ENCODE data around the gene FHOD3. TPM values are rescaled to one million over a fixed set of nuclear protein-coding genes. Genes with fewer than 3 reads are reported as not detected.

Gene FHOD3
- total and polyA plus RNA-seq, 4 donors = 6.2 to 42.0 (median 20.4) TPM

DNA sequence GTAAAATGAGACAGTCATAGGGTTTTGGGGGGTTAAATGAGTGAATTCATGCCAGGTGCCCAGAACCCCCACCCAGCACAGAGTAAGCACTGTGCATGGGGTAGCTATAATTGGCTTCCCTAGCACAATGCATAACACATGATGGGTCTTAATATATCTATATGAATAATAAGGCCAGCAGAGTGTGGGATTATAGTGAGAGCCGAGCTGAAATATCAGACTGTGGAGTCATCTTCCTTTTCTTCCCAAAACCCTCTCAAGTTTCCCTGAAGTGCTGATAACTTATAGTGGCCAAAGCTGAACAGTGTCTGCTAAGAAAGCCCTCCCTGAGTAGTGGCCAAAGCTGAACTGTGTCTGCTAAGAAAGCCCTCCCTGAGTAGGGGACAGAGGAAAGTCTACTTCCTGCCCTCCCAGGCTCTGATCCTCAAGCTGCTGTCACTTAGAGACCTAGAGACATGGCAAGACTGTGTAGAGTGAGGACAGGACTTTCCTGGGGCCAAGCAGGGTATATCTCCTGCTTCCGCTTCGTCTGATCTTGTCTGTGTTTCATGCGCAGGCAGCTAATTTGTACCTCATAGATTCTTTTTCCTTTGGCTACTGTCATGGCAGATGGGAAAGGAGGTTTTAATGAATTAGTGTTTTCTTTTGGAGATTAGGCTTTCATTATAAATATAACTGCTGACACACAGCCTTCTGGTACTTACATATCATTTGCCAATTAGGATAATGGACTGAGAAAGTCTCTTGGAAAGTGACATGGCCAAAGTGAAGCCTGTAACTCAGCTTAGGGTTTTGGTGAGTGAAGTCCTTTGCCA is 94.9 kb downstream of the FHOD3 start:
- WGBS, 2 donors = 85 to 89% methylated on average over 4 of the region's 4 CpGs
- ATAC-seq (ENCODE audit: low FRiP score) = no peak
- Histone ChIP-seq H3K27ac (ENCODE audit: low read depth in 1 of 2, low read length in 2 of 2) (peak overlapping the region; percentile 12 to 92), H3K4me3 (ENCODE audit: low read length in 2 of 2) (no peak overlapping the region), H3K36me3 (ENCODE audit: control insufficient read depth in 1 of 2, insufficient read depth in 2 of 2, low read length in 1 of 2) (no peaks in the 10 kb centered on the region), H3K4me1 (ENCODE audit: control insufficient read depth in 1 of 2, insufficient read depth in 2 of 2, low read length in 2 of 2) (peaks cover 3 to 4% of the 10 kb centered on the region in 2 donors), H3K9me3 (ENCODE audit: control insufficient read depth, low read length) (no peaks in the 10 kb centered on the region), H3K27me3 (ENCODE audit: control insufficient read depth in 1 of 2, insufficient read depth in 2 of 2, low read length in 1 of 2) (no peaks in the 10 kb centered on the region)
- no peak for DNase-seq
- intact Hi-C loops (cut with DNase I) = no loop called here

DNA sequence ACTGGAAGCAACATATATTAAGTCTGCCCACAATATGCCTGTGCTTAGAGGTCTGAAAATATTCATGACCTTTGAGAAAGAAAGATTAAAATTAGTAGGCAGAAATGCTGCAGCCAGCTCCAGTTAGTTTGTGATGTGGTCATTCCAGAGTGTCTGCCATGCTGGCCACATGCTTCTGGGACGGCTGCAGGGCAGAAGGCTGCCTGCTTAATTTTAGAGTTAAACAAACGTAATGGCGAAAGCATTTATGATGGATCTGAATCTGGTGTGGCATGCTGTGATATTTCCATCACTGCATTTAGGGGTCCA is 95.4 kb downstream of the FHOD3 start:
- H3K4me1 ChIP-seq (ENCODE audit: control insufficient read depth in 1 of 2, insufficient read depth in 2 of 2, low read length in 2 of 2) = peaks cover 3 to 4% of the 10 kb centered on the region in 2 donors
- H3K27ac ChIP-seq (ENCODE audit: low read depth in 1 of 2, low read length in 2 of 2) = peak overlapping the region in 1 of 2 donors; percentile 83
- WGBS, 2 donors = 14 to 19% methylated on average over 3 of the region's 3 CpGs
- intact Hi-C loops (cut with DNase I) = no loop called here
- no peaks in the 10 kb centered on the region for H3K9me3 ChIP-seq (ENCODE audit: control insufficient read depth, low read length)
- H3K4me3 ChIP-seq (ENCODE audit: low read length in 2 of 2) = no peak overlapping the region
- ATAC-seq (ENCODE audit: low FRiP score) (peak; percentile 57), DNase-seq (peak in 1 of 2 donors; percentile 51)
- no peaks in the 10 kb centered on the region for H3K36me3 ChIP-seq (ENCODE audit: control insufficient read depth in 1 of 2, insufficient read depth in 2 of 2, low read length in 1 of 2)
- H3K27me3 ChIP-seq (ENCODE audit: control insufficient read depth in 1 of 2, insufficient read depth in 2 of 2, low read length in 1 of 2) = no peaks in the 10 kb centered on the region

GRCh38 chr18:36394486-36394885 is 97.0 kb downstream of the FHOD3 start:
- WGBS, 2 donors = 95 to 99% methylated on average over 3 of the region's 3 CpGs

DNA sequence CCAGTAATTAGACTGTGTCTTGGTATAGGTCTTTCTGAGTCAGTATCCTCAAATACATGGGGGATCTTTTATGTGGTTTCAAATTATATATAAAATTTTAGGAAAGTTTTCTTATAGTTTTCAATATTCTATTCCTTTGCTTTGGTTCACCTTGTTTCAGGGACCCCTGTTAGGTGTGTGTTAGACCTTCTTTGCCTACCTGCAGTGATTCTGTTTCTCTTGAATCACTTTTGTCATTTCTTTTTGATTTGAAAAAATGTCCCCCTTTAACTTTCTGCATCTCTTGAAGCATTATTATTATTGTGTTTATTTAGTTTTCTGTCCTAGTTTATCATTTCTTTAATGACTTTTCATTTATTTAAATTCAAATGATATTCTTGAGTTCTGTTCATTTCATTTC is 98.7 kb downstream of the FHOD3 start:
- Histone ChIP-seq H3K9me3 (ENCODE audit: control insufficient read depth, low read length) (no peaks in the 10 kb centered on the region), H3K27ac (ENCODE audit: low read depth in 1 of 2, low read length in 2 of 2) (no peak overlapping the region), H3K36me3 (ENCODE audit: control insufficient read depth in 1 of 2, insufficient read depth in 2 of 2, low read length in 1 of 2) (no peaks in the 10 kb centered on the region), H3K4me1 (ENCODE audit: control insufficient read depth in 1 of 2, insufficient read depth in 2 of 2, low read length in 2 of 2) (peaks cover 3 to 4% of the 10 kb centered on the region in 2 donors), H3K27me3 (ENCODE audit: control insufficient read depth in 1 of 2, insufficient read depth in 2 of 2, low read length in 1 of 2) (no peaks in the 10 kb centered on the region), H3K4me3 (ENCODE audit: low read length in 2 of 2) (no peak overlapping the region)
- ATAC-seq (ENCODE audit: low FRiP score) = no peak
- no peak for DNase-seq
- intact Hi-C loops (cut with DNase I) = no loop called here

More at GRCh38 chr18:36394486-36394885, 97.0 kb downstream of the FHOD3 start:
- no peak overlapping the region for H3K27ac ChIP-seq (ENCODE audit: low read depth in 1 of 2, low read length in 2 of 2)
- no peaks in the 10 kb centered on the region for H3K9me3 ChIP-seq (ENCODE audit: control insufficient read depth, low read length)
- ATAC-seq (ENCODE audit: low FRiP score) = no peak
- no peak for DNase-seq
- intact Hi-C loops (cut with DNase I) = no loop called here
- H3K27me3 ChIP-seq (ENCODE audit: control insufficient read depth in 1 of 2, insufficient read depth in 2 of 2, low read length in 1 of 2) = no peaks in the 10 kb centered on the region
- H3K4me3 ChIP-seq (ENCODE audit: low read length in 2 of 2) = no peak overlapping the region
- H3K4me1 ChIP-seq (ENCODE audit: control insufficient read depth in 1 of 2, insufficient read depth in 2 of 2, low read length in 2 of 2) = peaks cover 3 to 4% of the 10 kb centered on the region in 2 donors
- no peaks in the 10 kb centered on the region for H3K36me3 ChIP-seq (ENCODE audit: control insufficient read depth in 1 of 2, insufficient read depth in 2 of 2, low read length in 1 of 2)

DNA sequence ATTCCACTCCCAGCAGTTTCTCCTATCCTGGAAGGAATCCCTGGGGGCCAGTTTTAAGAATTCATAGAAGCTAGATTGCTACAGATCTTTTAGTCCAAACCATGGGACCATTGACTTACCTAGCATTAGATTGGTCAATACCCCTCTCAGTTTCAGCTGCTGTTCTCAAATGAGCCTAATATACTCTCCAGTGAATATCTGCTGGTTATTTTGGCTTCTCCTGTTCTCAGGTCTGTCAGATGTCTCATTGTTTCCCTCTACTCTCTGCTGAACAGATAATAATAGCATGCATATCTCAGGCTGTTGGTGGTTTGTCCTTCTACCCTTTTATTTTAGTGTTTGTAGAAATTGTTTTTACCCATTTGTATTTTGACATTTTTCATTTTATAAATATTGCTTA is 99.5 kb downstream of the FHOD3 start:
- Histone ChIP-seq H3K36me3 (ENCODE audit: control insufficient read depth in 1 of 2, insufficient read depth in 2 of 2, low read length in 1 of 2) (no peaks in the 10 kb centered on the region), H3K27me3 (ENCODE audit: control insufficient read depth in 1 of 2, insufficient read depth in 2 of 2, low read length in 1 of 2) (no peaks in the 10 kb centered on the region), H3K4me1 (ENCODE audit: control insufficient read depth in 1 of 2, insufficient read depth in 2 of 2, low read length in 2 of 2) (peaks cover 3 to 4% of the 10 kb centered on the region in 2 donors), H3K27ac (ENCODE audit: low read depth in 1 of 2, low read length in 2 of 2) (no peak overlapping the region), H3K9me3 (ENCODE audit: control insufficient read depth, low read length) (no peaks in the 10 kb centered on the region), H3K4me3 (ENCODE audit: low read length in 2 of 2) (no peak overlapping the region)
- ATAC-seq (ENCODE audit: low FRiP score) = no peak
- intact Hi-C loops (cut with DNase I) = no loop called here
- no peak for DNase-seq

- no peak for DNase-seq
- intact Hi-C loops (cut with DNase I) = no loop called here
- ATAC-seq (ENCODE audit: low FRiP score) = no peak
- H3K4me1 ChIP-seq (ENCODE audit: control insufficient read depth in 1 of 2, insufficient read depth in 2 of 2, low read length in 2 of 2) = peaks cover under 1 to 3% of the 10 kb centered on the region in 2 donors
- H3K4me3 ChIP-seq (ENCODE audit: low read length in 2 of 2) = no peak overlapping the region
- no peaks in the 10 kb centered on the region for H3K36me3 ChIP-seq (ENCODE audit: control insufficient read depth in 1 of 2, insufficient read depth in 2 of 2, low read length in 1 of 2)
- H3K27ac ChIP-seq (ENCODE audit: low read depth in 1 of 2, low read length in 2 of 2) = no peak overlapping the region
- 80% methylated on average over 3 of the region's 3 CpGs for WGBS, 2 donors
- H3K27me3 ChIP-seq (ENCODE audit: control insufficient read depth in 1 of 2, insufficient read depth in 2 of 2, low read length in 1 of 2) = no peaks in the 10 kb centered on the region
- H3K9me3 ChIP-seq (ENCODE audit: control insufficient read depth, low read length) = no peaks in the 10 kb centered on the region
Observed at GRCh38 chr18:36398419-36398818, 100.9 kb downstream of the FHOD3 start.

DNA sequence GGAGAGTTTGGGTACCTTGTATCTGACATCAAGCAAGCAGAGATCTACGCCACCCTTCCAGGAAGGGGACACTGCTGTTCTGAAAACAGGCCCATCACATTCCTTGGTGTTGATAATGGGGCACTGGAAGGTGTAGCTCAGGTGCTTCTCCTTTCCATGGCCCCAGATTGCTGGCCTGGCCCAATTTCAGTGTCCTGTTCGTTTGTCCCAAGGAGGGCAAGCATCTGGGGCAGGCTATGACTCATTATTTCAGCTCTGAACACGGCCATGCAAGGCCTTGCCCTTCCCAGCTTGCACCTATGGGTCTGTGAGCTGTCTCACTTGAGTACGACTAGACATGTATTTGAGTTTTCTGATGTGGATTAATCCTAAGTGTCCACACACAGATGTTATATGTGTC is 101.5 kb downstream of the FHOD3 start:
- H3K27me3 ChIP-seq (ENCODE audit: control insufficient read depth in 1 of 2, insufficient read depth in 2 of 2, low read length in 1 of 2) = no peaks in the 10 kb centered on the region
- intact Hi-C loops (cut with DNase I) = no loop called here
- DNase-seq = no peak
- no peak overlapping the region for H3K4me3 ChIP-seq (ENCODE audit: low read length in 2 of 2)
- H3K4me1 ChIP-seq (ENCODE audit: control insufficient read depth in 1 of 2, insufficient read depth in 2 of 2, low read length in 2 of 2) = no peaks in the 10 kb centered on the region
- H3K9me3 ChIP-seq (ENCODE audit: control insufficient read depth, low read length) = no peaks in the 10 kb centered on the region
- no peak overlapping the region for H3K27ac ChIP-seq (ENCODE audit: low read depth in 1 of 2, low read length in 2 of 2)
- no peaks in the 10 kb centered on the region for H3K36me3 ChIP-seq (ENCODE audit: control insufficient read depth in 1 of 2, insufficient read depth in 2 of 2, low read length in 1 of 2)
- ATAC-seq (ENCODE audit: low FRiP score) = no peak
- 80 to 85% methylated on average over 4 of the region's 4 CpGs for WGBS, 2 donors

DNA sequence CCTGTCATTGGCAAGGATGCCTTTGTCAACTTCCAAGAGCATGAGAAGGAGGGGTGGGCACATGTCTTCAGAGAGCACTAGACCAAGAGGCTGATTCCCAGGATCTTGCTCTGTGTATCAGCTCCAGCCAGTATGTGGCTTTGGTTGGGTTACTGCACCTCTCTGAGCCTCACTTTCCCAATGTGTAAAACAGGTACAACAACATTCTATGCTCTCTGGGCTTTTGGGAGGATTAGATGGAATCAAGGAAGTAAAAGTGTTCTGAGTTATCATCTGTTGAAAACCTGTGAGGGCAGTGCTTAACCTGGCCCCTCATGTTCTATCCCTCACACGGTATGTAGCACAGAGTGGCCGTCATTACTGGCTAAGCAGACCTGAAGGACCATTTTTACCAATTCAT is 103.9 kb downstream of the FHOD3 start:
- DNase-seq (no peak), ATAC-seq (ENCODE audit: low FRiP score) (no peak)
- Histone ChIP-seq H3K9me3 (ENCODE audit: control insufficient read depth, low read length) (no peaks in the 10 kb centered on the region), H3K27me3 (ENCODE audit: control insufficient read depth in 1 of 2, insufficient read depth in 2 of 2, low read length in 1 of 2) (no peaks in the 10 kb centered on the region), H3K4me3 (ENCODE audit: low read length in 2 of 2) (no peak overlapping the region), H3K4me1 (ENCODE audit: control insufficient read depth in 1 of 2, insufficient read depth in 2 of 2, low read length in 2 of 2) (no peaks in the 10 kb centered on the region), H3K27ac (ENCODE audit: low read depth in 1 of 2, low read length in 2 of 2) (no peak overlapping the region), H3K36me3 (ENCODE audit: control insufficient read depth in 1 of 2, insufficient read depth in 2 of 2, low read length in 1 of 2) (no peaks in the 10 kb centered on the region)
- WGBS, 2 donors = 95 to 96% methylated on average over 2 of the region's 2 CpGs
- intact Hi-C loops (cut with DNase I) = no loop called here

DNA sequence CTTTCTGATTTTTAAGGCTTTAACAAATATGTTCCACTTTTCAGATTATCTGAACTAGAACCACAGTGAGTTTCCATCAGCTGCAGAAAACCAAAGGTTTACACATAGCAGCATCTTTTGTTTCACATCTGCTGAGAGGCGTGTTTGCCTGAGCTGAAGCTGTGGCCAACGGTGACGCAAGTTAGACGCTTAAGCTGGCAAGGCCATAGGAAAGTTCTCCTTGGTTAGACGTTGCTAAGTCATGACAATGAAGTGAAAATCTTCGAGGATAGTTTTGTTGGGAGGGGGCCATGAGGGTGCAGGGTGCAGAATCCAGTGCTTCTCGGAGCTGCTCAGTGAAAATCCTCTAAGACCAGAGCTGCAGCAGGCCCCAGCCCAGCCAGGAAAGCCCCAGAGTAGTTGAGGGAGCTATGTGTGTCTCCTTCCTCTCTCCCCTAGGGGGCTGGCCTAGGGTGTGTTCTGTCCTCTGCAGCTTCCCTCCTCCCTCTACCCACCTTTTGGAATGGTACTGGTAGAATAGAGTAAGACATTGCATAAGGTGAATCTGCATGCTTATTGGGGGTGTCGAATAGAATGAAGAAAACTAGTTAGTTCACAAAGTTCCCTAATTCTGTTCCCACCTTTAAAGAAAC is 105.4 kb downstream of the FHOD3 start:
- intact Hi-C loops (cut with DNase I) = no loop called here
- DNase-seq (peak; percentile 88 to 90), ATAC-seq (ENCODE audit: low FRiP score) (peak; percentile 71)
- no peaks in the 10 kb centered on the region for H3K36me3 ChIP-seq (ENCODE audit: control insufficient read depth in 1 of 2, insufficient read depth in 2 of 2, low read length in 1 of 2)
- H3K4me3 ChIP-seq (ENCODE audit: low read length in 2 of 2) = no peak overlapping the region
- H3K27ac ChIP-seq (ENCODE audit: low read depth in 1 of 2, low read length in 2 of 2) = no peak overlapping the region
- WGBS, 2 donors = 29 to 30% methylated on average over 8 of the region's 8 CpGs
- H3K9me3 ChIP-seq (ENCODE audit: control insufficient read depth, low read length) = no peaks in the 10 kb centered on the region
- H3K4me1 ChIP-seq (ENCODE audit: control insufficient read depth in 1 of 2, insufficient read depth in 2 of 2, low read length in 2 of 2) = peaks cover 0 to 2% of the 10 kb centered on the region in 2 donors
- no peaks in the 10 kb centered on the region for H3K27me3 ChIP-seq (ENCODE audit: control insufficient read depth in 1 of 2, insufficient read depth in 2 of 2, low read length in 1 of 2)
